GM10266 (cell line): ENCODE results near the gene TLE1.

Experiments used
- DNase-seq: peaks from one replicate; pipeline ENCODE4 v3.0.0; 2012; ENCODE audit errors: extremely low spot score
- CTCF ChIP-seq: IDR thresholded peaks from 2 replicates; pipeline ENCODE4 v1.5.1; 2012; ENCODE audit warnings: mild to moderate bottlenecking, low read depth; ENCODE audit not compliant: control insufficient read depth, insufficient read depth; ENCODE audit errors: missing control alignments

Gene TLE1

DNA sequence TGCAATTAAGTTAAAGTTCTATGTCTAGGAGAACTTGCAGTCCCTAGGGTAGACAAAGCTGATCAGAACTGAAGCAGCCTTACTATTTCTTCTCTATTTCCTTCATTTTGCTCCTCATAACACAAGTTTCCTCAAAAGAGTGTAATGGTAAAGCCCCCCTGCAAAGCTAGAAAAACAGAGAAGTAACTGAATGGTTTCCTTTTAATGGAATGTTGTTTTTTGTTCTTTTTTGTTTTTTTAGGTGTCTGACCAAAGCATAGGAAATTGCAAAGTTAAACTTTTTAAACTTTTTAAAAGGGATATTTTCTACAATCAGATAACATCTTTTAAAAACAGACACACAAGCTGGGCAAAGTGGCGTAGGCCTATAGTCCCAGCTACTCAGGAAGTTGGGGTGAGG lies 145.7 kb downstream of the TLE1 start:
- TF ChIP-seq CTCF = no peak
- DNase-seq = no peak

- TF ChIP-seq CTCF = no peak
- DNase-seq = no peak
Measured at GRCh38 chr9:81542118-81542889, 147.0 kb downstream of the TLE1 start.

DNA sequence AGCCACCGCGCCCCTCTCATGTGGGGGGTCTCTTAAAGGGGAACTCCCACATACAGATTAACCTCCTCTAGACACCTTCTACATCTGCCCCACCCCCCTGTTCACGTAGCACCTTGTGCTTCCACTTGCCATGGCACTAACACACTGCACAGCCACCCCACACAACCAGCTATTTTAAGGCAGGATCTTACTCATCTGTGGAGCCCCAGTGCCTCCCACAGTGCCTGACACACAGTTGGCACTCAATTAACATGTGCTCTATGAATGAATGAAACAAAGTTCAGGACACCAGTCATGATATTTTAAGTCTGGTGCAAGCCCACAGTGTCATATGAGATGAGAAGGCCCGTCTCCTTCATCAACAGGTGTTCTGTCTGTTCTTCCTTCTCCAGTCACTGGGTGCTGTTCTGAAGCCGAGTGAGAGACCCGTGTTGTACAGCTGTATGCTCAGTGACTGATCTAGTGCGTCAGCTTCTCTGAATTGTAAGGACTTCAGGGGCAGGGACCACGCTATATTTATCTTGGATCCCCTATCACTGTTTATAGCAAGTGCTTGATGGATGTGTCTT lies 149.1 kb downstream of the TLE1 start:
- no peak for TF ChIP-seq CTCF

GRCh38 chr9:81539317-81539716 lies 150.0 kb downstream of the TLE1 start:
- TF ChIP-seq CTCF = no peak
- DNase-seq = no peak

More for the DNA sequence above, 149.1 kb downstream of the TLE1 start:
- no peak for DNase-seq

DNA sequence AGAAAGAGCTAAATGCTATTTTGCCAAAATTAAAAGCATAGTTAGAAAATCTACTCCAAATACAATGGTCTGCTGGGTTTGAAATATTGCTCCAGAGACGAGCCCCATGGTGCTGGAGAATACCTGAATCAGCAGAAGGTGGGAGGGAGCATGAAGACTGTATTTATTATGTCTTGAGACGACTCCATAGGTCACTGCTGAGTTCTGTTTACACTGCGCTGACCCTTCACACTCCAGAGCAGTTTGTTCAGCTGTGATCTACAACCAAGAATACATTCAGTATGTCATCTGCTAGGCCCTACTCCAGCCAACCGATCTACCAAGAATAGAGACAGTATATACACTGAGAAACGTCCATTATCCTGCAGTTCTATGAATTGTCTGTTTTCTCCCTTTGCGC lies 150.5 kb downstream of the TLE1 start:
- no peak for DNase-seq
- no peak for TF ChIP-seq CTCF

DNA sequence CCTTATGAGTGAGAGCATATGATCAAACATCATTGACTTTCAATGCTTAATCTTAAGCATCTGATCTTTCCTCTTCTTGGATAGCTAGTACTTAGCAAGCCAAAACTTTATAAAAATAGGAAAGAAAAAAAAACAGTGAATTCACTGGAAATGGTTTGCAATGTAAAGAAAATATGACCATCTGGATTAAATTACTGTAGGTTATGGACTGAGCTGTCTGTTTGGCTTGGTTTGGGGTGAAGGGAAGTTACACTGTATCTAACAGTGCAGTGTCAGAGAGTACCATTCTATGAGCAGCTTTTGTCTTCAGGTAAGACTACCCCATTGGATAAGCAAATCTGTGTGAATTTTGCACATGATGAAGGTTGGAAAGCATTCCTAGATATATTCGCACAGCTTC lies 151.4 kb downstream of the TLE1 start:
- TF ChIP-seq CTCF = no peak

DNA sequence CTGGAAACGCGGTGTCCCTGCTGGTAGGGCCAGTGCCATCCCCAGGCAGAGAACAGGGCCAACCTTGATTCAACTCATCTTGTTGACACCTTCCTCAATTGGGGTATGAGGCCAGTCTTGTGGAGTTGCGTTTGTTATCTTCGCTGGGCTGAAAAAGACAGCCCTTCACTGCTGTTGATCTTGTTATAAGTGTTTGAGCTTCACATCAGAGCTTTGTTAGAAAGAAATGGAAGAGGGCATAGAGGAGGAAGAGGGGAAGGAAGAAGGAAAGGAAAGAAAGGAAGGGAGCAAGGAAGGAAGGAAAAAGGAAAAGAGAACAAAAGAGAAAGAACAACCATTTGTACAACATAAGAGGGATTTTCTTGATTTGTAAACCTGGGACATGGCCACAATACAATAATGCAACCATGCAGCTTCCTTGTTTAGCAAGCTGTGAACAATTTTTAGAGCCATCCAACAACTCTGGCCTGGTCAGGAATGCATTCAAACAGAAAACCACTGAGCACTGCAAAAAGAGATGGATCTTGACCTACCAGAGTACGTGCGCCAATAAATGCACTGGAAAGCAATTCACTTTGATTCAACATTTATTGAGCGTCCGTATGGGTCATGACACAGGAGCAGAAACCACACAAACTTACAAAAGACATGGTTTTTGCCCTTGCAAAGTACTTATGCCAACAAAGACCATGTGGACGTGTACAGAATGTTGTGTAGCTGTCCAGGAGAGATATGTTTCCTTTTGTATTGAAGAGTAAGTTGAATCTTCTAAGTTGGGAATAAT lies 152.9 kb downstream of the TLE1 start:
- no peak for TF ChIP-seq CTCF
- no peak for DNase-seq

More for the DNA sequence above, 151.4 kb downstream of the TLE1 start:
- DNase-seq = no peak
